NCI-H526 (cell line): ENCODE data around the gene CCDC182.

Experiments used
- DNase-seq, 2 experiments: peaks; one replicate each; lab custom pipeline; 2025; lab: John Stamatoyannopoulos, UW

Gene CCDC182

DNA sequence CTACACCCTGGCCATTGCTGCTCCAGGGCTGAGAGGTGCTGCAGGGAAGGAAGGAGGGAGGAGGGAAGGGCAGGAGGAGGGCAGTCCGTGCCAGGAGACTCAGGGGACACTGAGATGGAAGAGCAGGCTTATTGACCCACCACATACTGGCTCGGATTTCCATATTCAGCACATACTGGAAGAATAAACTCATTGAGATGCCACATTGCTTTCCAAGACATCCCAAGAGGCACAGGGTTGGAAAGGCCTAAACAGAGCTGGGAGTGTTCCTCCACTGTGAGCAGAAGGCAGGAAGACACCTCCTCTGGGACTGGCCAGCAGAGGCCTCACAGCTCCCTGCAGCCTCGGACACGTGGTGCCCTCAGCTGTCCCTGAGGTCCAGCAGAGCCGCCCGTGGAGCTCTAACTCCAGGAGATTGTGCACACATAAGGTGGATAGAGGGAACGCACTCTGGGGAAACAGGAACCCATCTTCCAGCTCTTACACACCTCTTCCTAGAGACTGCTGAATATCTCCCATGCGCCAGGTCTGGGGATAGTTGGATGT is 17.4 kb downstream of the CCDC182 start:
- DNase-seq = peak in 1 of 2 experiments; percentile 11

DNA sequence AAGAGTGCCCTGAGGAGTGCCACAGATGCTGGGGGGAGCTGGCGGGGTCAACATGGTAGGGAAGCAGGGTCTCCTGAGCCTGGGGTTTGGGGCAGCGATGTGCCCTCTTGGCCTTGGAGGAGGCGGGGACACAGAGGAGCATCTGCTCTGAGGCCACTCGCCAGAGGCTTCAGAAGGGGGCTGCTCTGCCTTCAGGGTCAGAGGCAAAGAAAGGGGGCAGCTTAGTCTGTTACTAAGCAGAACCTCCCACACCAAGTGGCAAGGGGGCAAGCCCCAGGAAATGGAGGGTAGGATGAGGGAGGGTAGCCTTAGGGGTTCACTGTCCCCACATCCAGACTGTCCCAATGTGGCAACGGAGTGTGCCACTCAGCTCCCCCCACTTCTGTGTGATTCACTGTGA is 18.3 kb downstream of the CCDC182 start:
- DNase-seq = no peak

DNA sequence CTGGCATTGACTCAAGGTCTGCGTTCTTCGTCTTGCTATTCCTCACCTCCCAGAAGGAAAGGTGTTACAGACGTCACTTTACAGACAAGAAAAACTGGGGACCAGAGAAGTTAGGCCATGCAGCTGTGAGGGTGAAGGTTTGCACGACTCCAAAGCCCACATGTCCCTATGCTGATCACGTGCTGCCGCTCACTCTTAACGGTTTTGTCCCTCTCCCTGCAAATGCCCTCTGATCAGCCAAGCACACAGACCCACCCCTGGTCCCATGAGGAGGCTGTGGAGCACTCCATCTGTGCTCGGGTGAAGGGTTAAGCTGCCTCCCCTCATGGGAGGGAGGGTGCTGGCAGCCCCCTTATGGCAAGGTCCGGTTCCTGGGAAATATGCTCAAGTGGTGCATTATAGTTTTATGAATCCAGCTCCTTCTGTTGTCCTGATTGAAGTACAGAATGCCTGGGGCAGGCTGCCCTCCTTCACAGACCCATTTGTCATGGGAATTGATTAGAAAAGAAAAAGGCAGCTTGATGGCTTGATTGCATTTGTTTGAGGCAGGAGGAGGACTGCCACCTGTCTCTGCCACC is 18.8 kb downstream of the CCDC182 start:
- no peak for DNase-seq

DNA sequence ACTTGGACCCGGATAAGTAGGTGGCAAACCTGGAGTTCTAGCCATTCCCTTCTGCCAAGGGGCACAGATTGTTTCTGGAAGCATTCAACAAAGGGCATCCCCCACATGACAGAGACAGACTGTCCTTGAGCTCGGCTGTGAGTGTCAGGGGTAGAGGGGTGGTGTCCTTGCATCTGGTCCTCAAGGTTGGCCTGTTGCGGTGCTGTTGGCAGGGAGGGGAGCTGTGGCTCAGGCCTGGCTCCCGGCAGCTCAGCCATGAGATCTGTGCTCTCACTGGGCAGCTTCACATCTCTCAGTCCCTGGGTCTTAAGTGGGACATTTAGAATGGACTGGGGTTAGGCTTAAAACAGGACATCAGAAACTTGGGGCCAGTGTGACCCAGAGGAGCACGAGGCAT is 20.4 kb downstream of the CCDC182 start:
- DNase-seq = no peak

DNA sequence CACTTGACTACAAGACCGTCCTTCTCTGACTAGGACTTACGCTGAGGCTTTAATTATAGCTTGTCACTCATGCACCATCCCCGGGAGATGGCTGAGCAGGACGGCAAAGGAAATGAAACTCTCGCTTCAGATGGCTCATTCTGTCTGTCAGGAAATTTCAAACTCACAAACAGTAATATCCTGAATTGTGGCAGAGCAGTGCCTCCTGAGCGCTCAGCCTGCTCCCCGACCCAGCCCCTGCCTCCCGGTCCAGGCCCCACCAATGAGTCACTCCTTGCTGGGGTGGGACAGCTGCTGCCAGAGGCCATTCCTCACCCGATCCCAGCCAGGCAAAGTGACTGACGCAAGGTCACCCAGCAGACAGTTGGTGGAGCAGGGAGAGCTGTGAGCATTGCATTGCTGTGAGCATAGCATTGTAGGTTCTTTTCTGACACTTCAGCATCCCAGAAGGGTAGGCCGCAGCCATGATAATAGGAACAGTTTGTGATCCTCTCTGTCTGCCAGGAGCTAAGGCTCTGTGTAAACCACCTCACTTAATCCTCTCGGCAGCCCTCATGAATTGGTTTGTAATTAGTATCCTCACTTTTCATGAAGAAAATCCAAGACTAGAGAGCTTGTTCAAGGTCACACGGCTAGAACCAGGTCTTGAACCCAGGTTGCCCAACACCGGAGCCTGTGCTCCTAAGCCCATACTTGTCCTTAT is 20.9 kb downstream of the CCDC182 start:
- no peak for DNase-seq

DNA sequence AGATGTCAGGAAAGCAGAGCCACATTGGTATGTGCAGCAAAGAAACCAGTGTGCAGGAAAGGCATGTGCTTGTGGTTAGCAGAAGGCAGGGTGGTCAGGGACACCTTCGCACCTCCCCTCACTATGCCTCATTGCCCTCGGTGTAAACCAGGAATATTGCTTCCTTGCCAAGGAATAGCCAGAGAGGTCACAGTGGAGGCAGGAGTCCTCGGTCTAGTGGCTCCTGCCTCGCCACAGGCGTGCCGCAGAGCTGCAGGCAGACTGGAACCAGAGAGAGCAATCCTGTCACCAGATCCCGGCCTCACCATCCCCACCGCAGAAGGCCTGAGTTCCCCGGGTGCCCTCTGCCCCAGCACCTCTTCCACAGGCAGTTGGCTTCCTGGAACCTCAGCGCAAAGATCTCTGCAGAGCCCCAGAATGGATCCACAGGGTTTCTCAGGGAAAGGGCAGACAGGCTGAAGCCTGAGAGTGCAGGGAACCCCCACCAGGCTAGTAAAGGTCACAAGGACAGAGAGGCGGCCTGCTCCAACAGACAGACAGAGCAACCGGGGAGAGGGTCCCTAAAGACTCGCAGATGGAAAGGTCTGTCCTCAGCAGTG is 21.6 kb downstream of the CCDC182 start:
- no peak for DNase-seq

DNA sequence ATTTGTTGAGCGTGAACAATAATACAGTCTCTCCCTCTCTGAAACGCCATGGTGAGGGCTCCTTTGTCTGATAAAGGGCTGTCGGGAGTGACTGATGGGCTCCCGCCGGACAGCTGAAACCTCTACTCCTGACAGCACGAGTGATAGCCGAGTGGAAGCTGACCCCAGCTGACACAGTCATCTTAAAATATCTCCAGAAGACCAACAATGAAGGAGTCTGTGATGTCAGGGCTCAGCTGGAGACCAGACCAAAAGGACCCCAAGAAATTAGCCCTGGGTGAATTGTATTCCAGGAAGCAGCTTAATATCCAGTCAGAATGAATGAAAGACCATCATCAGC is 22.4 kb downstream of the CCDC182 start:
- no peak for DNase-seq

DNA sequence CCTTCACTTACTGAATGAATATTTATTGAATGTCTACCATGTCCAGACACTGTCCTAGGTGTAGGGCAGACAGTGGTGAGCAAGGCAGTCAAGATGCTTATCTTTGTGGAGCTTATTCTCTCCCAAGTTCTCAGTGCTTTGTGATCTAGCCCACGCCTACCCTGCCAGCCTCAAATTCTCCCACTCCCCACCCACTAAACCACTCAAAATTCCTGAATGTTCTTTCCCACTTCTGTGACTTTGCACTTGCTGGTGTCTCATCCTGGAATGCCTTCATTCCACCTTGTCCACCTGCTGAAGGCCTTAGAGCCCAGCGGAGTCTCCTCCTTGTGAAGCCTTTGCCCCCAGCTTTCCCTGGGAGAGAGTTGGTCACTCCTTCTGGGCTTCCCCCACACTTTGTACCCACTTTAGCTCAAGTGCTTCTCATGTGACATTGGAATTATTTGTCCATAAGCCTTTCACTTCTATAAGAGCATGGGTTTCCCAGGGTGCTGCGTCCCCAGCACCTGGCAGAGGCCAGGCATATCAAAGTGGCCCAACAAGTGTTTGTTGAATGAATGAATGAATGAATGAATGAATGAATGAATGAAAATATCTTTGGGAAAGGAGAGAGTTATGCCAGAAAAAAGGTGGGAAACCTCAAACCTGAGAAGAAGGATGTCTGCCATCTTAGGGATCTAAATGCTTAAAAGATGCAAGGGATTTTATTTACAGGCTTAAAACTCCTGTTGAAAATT is 23.0 kb downstream of the CCDC182 start:
- no peak for DNase-seq

DNA sequence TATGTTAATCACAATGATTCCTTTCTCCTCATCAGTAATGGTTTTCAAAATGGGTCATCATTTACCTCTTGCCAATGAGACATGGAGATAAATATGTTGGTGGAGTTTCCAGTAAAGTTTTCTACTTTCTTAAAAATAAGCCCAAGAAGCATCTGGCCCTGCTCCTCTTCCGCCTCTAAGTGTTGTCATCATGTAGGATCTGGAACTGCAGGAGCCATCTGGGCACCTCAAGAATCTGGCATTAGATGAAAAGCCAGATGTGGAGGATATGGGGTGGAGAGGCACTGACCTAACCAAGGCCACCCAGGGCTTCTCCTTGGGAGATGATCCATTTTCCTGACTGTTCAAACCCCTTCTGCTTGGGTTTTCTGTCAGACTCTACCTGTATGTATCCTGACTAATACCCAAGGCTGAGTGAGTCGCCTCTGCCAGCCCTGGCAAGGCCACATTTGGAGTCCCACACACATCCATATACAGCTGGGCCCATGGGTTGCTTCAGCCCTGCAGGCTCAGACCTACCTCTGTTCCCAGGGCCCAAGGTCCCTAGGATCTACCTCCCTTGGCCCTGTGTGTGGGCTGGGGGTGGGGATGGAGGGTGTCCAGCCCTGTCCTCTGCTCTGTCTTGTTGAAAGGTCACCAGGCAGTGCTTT is 24.6 kb downstream of the CCDC182 start:
- DNase-seq = no peak

DNA sequence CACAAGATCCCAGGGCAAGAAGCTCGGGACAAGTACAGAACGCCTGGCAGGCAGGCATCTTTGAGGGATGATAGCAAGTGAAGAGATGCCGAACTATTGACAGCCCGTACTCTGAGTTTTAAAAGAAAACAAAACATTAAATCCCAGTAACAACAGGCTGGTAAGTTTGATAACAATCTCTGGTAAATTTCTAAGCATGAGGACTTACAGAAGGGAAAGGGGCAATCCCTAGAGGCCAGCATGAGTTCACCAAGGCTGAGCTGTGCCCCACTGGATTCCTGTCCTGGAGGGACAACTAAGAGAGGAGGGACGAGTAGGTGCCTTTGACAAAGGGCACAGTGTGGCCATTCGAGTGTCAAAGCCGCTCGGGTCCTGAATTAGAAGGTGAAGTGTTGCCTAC is 26.2 kb downstream of the CCDC182 start:
- DNase-seq = no peak

DNA sequence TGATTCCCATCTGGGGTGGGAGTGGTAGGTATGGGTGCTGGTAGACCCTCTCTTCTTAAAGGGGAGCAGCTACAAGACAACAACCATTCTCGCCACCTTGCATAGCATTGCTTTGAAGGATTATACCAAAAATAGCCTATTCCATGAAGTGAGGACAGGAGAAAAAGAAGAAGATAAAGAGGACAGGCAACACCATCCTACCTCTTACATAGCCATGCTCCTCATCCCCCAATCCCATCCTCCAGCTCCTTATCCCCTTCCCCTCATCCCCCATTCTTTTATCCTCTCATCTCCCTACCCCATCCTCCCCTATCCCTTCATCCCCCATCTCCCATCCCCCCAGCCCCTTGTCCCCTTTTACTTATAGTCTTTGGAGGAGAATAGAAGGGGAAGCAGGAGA is 29.1 kb downstream of the CCDC182 start:
- DNase-seq = no peak

DNA sequence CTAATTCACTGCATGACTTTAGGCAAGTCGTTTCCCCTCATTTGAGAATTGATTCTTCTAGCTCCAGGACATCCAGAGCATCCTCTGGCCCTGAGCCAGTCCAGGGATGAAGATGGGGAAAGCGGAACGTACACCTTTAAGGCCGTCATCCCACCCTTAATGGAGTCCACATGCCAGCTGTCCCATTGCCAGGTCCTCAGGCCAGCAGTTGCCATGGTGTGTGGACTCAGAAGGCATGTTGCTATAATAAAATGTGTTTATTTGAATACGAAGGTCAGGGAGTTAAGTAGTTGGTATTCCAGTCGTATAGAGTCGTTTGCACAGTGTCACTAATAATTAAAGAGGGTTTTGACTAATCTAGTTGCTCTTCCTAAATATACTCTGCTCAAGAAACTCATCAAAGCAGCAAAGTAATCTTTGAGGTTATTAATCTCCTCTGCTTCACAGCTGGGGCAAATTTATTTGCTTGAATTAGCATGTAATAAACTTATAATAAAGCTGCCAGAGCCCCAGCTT is 30.4 kb downstream of the CCDC182 start:
- peak; percentile 18 to 57 for DNase-seq

DNA sequence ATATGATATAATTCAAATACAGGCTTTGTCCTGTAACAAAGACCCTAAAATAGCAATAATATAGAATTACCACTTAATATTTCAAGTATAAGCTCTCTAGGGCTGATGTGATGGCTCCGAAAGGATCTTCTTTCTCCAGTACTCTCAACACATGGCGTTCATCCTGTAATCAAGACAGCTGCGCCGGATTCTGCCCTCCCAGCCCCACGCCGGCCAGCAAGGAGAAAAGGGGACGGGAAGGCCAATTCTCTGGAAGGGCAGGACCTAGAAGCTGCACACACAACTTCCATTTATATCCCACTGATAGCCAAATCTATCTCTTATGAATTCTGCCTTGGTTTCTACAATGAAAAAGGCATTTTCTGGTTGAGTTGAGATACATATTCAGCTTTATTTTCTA is 32.0 kb downstream of the CCDC182 start:
- DNase-seq = no peak

DNA sequence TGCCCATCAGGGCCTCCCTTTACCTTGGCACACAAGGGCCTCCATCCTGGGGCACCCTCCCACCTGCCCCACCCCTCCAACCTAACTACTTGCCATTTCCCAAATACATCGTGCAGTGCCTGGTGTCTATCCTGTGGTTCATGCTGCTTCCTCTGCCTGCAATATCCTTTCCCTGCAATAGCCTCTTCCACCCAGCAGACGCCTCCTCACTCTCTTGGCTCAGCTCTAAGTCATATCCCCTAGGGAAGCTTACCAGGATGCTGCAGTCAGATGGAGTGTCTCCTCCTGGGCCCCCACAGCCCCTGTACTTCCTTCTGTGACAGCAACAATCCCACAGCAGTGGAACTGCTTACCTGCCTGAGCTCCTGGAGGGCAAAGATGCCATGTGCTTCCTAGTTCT is 36.7 kb downstream of the CCDC182 start:
- peak in 1 of 2 experiments; percentile 5 for DNase-seq

DNA sequence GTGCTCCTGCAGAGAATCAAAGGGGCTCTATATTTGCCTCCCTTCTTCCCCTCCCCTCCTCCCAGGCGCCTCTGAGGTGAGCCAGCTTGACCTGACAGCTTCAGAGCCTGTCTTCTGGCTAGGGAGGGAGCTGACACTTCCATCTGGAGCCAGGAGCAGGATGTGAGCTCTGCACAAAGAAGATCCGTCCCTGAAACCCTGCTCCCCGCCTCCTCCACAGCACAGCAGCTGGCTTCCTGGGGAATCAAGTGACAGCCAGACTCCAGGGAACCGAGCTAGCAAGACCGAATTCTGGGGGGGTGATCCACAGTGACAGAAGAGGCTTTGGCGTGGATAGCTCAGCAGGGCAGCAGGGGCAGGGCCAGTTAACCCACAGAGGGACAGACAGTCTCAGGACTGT is 37.2 kb downstream of the CCDC182 start:
- peak in 1 of 2 experiments; percentile 52 for DNase-seq

DNA sequence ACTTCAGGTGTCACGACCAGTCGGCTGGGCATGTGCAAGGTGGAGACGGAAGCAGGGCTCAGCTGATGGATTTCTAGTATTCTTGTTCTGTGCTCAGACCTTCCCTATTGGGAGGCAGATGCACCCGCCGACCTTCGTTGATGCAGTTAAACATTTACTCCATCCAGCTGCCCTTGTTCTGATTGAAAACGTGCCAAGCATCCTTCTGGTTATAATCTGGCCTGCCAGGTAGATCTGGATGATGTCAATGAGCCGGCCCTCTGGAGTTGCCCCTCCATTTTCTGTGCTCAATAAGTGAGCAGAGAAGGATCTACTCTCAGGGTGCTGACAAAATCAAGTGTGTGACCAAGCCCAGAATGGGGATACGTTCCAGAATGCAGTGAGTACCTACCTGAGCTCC is 38.3 kb downstream of the CCDC182 start:
- no peak for DNase-seq

DNA sequence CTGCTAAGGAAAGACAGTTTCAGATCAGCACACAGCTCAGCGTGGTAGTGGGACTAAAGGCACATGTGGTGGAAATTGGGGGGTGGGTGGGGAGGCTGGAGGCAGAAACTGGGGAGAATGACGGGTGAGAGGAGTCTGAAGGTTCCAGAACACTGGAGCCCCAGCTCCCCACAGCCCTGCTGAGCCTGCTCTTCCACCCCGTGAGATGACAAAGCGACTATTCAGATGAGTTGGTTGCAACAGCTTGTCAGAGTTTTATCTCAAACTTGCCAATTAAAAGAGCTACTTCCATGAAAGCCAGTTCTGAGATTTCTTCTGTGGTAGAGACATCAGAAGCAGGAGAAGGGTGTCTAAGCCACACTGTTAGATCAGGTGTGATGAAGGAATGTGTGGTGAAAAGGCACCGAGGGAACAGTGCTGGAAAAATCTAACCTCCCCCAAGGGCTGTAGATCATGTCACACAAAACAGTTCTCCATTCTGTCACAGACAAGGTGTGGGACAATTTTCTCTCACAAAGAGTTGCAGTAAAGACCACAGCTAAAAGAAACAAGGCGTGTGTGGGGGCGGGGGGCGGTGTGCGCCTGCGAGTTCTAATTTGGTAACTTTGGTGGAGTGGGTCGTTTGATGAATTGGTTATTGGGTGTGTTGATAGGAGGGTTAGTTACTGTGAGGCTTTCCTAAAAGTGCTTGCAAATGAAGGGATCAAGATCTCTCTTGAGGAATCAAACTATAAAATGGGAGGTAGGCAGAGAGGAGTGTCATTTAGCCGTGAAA is 39.0 kb downstream of the CCDC182 start:
- no peak for DNase-seq

DNA sequence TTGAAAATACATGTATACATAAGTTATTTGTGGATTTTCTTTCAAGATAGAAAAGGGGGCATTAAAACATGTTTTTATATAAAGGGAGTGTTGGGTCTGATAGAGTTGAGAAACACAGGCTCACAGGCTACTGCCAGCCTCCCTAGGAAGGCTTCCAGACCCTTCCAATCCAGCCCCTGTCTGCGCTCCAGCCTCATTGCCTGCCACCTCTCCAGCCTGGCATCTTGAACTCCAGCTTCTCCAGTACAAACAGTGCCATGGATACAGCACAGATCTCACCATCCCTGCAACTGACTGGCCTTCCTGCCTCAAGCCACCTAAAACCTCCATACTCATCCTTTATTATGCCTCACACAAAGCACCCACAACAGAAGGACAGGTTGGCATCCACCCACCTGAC is 40.7 kb downstream of the CCDC182 start:
- DNase-seq = no peak

DNA sequence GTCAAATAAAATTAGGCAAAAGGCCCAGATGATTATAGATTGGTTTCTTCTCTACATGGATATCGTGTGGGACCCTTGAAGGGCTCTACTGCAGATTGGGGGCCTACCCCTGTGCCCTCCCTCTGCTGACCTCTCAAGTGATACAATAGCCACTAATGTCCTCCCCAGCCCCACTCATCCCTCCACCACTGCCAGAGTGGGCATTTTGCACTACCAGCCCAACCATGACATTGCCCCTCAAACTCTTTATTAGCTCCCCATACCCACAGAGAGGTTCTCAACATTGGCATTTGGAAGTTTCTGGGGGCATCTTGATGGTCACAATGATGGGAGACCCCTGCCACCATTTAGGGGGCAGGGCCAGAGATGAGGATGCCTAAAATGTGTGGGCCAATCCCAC is 41.8 kb downstream of the CCDC182 start:
- no peak for DNase-seq

DNA sequence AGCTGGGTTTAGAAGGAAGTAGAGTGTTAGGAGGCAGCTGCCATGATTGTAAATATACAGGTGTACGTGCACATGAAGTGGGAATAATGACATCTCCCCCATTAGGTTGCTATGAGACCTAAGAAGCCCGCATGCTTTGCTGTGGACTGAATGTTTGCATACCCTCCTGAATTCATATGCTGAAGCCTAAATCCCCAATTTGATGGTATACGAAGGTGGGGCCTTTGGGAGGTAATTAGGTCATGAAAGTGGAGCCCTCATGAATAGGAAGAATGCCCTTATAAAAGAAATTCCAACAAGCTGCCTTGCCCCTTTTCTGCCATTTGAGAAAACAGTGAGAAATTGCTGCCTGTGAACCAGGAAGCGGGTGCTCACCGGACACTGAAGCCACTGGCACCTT is 44.0 kb downstream of the CCDC182 start:
- DNase-seq = peak in 1 of 2 experiments; percentile 26

DNA sequence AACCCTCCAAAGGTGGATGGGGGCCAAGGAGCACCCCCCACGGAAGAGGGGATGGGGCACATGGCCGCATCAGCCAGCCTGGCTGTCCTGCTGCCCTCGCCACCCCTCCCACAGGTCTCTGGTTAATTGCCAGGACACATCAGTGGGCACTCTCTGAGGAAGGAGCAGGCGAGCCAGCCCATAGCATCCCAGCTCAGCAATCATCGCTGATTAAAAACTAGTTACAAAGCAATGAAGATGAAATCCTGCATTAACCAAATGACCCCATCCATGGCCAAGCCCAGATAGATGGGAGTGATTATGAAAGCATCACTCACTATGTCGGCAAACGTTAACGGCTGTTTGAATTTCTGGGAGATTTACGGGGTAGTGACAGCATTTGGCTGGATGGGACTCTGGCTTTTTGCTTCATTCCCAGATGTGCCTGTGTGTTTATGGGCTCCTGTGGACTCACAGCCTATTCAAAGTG is 45.3 kb downstream of the CCDC182 start:
- DNase-seq = peak in 1 of 2 experiments; percentile 16
